TTC549 (cell line): Measurements from ENCODE around the gene ZNF414.
"Not testable (repeated sequence)": the region's sequence is repeated elsewhere in the genome, so short reads cannot be mapped to it uniquely, and the experiment has no call there.

Experiments used
- FAIRE-seq: peaks from 2 replicates; lab custom pipeline; 2012; peaks lifted over from hg19 to GRCh38; lab: Jason Lieb, UNC

ZNF414 gene, protein sequence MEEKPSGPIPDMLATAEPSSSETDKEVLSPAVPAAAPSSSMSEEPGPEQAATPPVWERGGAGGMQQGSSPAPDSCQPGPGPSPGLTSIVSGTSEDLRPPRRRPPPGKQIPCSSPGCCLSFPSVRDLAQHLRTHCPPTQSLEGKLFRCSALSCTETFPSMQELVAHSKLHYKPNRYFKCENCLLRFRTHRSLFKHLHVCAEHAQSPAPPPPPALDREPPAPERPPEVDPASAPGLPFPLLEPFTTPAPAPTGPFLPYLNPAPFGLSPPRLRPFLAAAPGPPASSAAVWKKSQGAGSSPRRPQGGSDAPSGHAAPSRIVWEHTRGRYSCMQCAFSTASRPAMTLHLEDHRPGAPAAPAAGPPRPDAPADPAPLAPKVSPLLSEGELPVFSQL

GRCh38 chr19:8513687-8514504 lies at the start of gene ZNF414:
Gene ZNF414 (minus strand): TSS chr19:8514167. CDS start chr19:8514046, 121 bp downstream.
- FAIRE-seq = peak; percentile 95

GRCh38 chr19:8561075-8561764 lies 47.3 kb upstream of the ZNF414 start:
- no peak for FAIRE-seq

- no peak for FAIRE-seq
Measured at GRCh38 chr19:8558325-8558724, 44.4 kb upstream of the ZNF414 start.

DNA sequence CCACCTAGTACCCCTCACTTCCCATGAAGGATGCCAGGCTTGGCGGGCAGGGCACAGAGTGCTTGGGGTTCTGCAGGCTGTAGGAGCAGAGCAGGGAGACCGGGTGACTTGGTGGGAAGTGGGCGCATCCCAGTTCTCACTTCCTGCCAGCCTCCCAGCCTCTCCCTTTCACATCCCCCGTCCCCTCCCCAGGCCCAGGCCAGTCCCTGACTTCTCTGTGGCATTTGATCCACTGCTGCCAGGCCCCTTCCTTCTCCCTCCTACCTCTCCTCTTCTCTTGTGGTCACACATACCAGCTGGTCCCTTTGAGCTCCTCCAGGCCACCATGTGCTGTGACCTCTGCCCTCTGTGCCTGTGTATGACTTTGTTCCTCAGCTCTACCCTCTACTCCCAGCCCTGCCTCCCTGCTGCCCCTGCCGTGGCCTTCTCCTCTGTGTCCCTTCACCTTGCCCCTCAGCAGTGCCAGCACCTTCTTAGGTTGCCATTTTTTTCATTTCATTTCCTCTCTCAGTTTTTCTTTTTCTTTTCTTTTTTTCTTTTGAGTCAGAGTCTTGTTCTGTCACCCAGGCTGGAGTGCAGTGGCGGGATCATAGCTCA lies 43.8 kb upstream of the ZNF414 start:
- no peak for FAIRE-seq

DNA sequence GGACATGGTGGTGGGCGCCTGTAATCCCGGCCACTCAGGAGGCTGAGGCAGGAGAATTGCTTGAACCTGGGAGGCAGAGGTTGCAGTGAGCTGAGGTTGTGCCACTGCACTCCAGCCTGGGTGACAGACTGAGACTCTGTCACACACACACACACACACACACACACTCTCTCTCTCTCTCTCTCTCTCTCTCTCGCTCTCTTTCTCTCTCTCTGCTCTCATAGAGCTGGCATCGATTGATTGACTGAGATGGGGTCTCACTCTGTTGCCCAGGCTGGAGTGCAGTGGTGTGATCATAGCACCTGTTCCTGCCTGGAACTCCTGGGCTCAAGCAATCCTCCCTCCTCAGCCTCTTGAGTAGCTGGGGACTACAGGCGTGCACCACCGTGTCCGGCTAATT lies 39.8 kb upstream of the ZNF414 start:
- not testable (repeated sequence) for FAIRE-seq

DNA sequence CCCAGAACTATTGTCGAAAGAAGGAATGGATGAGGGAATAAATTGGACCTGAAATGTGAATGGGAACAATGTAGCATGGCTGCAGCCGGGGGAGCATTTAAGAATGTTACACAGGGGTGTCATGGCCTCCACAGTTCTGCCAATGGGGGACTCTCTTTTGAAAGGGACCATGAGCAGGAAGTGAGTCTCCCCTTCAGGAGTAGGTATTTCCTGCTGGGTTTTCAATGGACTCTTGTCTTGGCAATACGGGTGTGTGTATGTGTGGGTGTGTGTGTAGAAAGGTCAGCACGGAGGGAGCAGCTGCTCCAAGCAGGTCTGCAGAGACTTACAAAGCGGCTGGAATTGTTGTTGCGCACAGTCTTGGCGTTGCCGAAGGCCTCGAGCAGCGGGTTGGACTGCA lies 38.8 kb upstream of the ZNF414 start:
- no peak for FAIRE-seq

DNA sequence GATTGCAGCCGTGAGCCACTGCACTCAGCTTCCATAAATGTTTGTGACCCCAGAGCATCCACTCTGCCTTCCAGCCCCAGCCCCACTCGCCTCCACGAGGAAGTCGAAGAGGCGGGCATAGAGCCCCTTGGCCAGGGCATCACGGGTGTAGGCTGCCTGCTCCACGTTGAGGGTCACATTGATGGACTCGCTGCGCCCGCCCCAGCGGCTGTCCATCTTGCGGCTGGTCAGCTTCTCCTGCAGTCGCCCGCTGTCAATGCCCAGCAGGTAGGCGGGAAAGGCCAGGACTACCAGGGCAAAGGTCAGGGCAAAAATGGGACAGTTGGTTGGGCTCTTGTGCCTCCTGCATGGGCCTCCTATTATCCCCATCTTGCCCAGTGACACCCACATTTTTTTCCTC lies 36.1 kb upstream of the ZNF414 start:
- no peak for FAIRE-seq

- no peak for FAIRE-seq
Measured at GRCh38 chr19:8545743-8546142, 31.8 kb upstream of the ZNF414 start.

GRCh38 chr19:8544168-8544567 lies 30.2 kb upstream of the ZNF414 start:
- FAIRE-seq = no peak

DNA sequence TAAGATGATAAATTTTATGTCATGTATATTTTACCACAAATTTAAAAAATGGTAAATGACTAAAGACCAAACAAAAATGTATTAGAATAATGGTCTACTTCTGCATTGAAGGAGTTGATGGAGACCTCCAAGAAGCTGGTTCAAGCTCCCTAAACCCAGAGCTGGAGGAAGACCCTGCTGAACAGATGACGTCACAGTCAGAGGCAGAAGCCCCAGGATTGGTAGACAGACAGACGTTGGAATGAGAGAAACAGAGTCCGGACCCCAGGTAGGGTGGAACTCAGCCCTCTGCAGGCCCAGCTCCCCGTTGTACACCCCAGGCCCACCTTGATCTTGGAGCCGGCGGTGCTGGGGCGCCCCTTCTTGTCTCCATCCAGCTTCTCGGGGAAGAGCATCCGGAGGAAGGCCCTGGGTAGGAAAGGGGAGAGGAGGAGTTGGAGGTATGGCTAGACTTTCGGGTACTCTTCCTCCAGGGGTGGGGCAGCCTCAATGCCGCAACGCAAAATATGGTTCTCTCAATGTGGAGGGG lies 25.7 kb upstream of the ZNF414 start:
- FAIRE-seq = no peak

GRCh38 chr19:8537099-8537498 lies 23.1 kb upstream of the ZNF414 start:
- FAIRE-seq = no peak

DNA sequence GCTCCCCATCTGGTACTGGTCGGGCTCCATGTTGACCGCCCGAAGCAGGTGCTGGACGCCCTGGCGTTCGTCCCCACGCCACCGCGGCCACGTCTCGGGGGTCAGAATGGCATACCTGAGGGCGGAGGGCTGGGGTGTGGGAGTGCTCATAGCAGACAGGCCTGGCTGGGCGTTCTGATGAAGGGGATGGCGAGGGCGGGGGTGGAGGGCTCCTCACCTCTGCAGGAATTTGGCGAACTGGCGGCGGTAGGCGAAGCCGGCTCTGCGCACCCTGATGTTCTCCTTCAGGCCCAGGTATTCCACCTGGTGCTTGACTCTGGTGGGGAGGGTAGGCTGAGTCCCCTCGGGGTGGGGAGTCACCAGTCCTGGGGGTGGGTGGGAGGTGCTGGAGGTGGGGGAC lies 22.3 kb upstream of the ZNF414 start:
- FAIRE-seq = no peak

DNA sequence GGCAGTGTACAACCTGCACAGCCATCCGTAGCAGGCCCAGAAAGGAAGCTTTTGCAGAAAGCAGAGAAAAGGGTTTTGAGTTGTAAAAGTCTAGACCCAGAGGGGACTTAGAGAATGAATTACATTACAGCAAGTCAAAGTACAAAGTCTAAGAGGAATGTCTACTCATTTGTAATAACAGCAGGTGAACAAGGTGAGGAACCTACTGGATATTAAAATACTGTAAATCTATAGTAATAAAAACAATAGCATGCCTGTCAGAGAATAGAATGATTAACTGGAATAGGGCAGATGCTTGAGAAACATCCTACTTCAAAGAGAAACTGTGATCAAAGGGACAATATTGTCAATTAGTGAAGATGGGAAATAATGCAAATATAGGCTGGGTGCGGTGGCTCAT lies 18.3 kb upstream of the ZNF414 start:
- no peak for FAIRE-seq

- no peak for FAIRE-seq
Measured at GRCh38 chr19:8531470-8531869, 17.5 kb upstream of the ZNF414 start.

- no peak for FAIRE-seq
Measured at GRCh38 chr19:8530061-8530679, 16.2 kb upstream of the ZNF414 start.

GRCh38 chr19:8529369-8530006 lies 15.5 kb upstream of the ZNF414 start:
- no peak for FAIRE-seq

GRCh38 chr19:8528500-8528899 lies 14.5 kb upstream of the ZNF414 start:
- FAIRE-seq = no peak

DNA sequence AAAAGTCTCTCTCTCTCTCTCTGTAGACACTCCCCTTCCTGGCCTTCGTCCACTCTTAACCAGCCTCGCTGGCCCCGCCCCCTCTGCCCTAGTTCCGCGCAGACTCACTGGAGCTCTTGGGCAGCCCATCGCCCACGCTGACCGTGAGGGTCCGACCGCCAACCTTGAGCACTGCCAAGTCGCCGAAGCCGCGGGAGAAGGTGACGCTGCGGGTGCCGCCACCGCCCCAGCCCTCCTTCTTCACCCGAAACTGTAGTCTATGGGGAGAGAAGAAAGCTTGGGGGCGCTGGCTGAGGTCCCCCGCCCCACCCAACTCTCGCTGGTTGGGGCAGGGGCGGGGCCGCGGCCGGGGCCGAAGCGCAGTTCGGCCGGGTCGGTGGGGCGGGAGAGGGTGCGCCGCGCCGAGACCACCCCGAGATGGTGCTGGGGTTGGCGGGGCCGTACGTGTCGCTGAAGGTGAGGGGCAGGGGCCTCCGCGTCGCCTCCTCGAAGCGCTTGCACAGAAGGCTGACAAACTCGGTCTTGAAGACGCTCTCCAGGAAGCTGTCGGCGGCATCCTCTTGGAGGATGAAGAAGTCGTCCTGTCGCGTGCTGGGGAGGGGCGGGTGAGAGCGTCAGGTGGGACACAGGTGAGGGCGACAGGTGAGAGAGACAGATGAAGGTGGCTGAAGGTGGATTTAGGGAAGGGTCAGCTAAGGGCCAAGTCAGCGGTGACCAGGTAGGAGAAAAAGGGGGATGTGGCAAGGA lies 12.6 kb upstream of the ZNF414 start:
- FAIRE-seq = peak; percentile 61

DNA sequence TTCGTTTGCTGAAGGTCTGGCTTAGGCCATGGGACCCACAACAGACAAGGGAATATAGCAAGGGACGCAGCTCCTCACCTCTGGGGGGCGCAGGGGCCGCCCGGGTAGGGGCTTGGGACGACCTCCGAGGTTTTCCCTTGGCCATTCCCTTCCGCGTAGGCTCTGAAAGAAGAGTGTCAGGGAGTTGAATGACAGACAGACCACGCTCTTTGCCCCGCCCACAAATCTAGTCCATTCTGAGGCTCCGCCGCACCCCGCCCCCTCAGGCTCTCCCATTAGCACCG lies 11.4 kb upstream of the ZNF414 start:
- FAIRE-seq = no peak

- no peak for FAIRE-seq
Measured at GRCh38 chr19:8519388-8519787, 5.4 kb upstream of the ZNF414 start.

DNA sequence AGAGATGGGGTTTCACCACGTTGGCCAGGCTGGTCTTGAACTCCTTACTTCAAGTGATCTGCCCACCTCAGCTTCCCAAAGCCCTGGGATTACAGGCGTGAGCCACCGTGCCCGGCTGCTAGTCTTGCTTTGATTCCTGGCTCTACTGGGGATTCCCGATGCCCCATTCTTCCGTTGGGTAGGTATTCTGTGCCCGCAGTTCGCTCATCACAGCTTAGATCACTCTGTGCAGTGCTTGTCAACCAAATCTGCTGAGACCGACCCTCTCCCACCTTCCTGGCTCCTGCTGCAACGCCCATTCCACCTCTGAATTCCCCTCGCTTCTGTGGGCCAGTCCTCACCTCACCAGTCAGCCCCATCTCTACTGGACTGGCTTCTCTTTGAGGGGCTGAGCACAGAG lies 4.6 kb upstream of the ZNF414 start:
- FAIRE-seq = no peak
